Fibroblast of mammary gland (primary cell): ENCODE results near the gene NACA2.

Experiments
- DNase-seq: peaks from one replicate; pipeline ENCODE4 v3.0.0-alpha.2; 2010; ENCODE audit warnings: low read depth
- H3K4me3 ChIP-seq: 2 replicates; pipeline ENCODE4 v1.5.1; 2011; ENCODE audit warnings: low read depth, mild to moderate bottlenecking, low read length, moderate library complexity; ENCODE audit not compliant: control insufficient read depth
- CTCF ChIP-seq: conservative IDR thresholded peaks from 2 replicates; pipeline ENCODE4 v1.5.1; 2011; ENCODE audit warnings: low read depth, low read length, inconsistent platforms; ENCODE audit not compliant: control insufficient read depth, insufficient read depth

The NACA2 gene

GRCh38 chr17:61543786-61544415 lies 47.1 kb downstream of the NACA2 start:
- no peak for TF ChIP-seq CTCF
- DNase-seq: no peak
- H3K4me3 ChIP-seq: no peak overlapping the region

- no peak for TF ChIP-seq CTCF
- no peak for DNase-seq
- no peak overlapping the region for H3K4me3 ChIP-seq
Measured at GRCh38 chr17:61542027-61542426, 49.0 kb downstream of the NACA2 start.

GRCh38 chr17:61540874-61541273 lies 50.1 kb downstream of the NACA2 start:
- TF ChIP-seq CTCF: no peak
- DNase-seq: no peak
- H3K4me3 ChIP-seq: no peak overlapping the region
